Measurements from ENCODE around the gene TACC3. TPM values are rescaled to one million over a fixed set of nuclear protein-coding genes. Genes with fewer than 3 reads are reported as not detected.
A peak's percentile ranks its signal among the peaks of the same experiment; 100 is the strongest.

The TACC3 gene
- polyA plus RNA-seq, 1 experiment = 24.0 TPM

- no peak for TF ChIP-seq CTCF (IDR thresholded peaks at IDR 0.05; ENCODE audit: insufficient read depth, low read depth, low read length)
- DNase-seq (ENCODE audit: low read depth) = peak; percentile 56
- POLR2A ChIA-PET = interaction anchor here (0.5 to 1.0 kb wide), 3 partner anchors 9 to 219 kb away, joined by 3 to 5 read pairs (median 4); partner anchors contain the start of genes TACC3 and TMEM129
- Histone ChIP-seq H3K36me3 (ENCODE audit: control insufficient read depth, insufficient read depth, low read length) (peaks cover 13% of the 10 kb centered on the region), H3K4me3 (ENCODE audit: low read depth, low read length) (peak within 1 kb of the TSS; percentile 74), H3K27me3 (ENCODE audit: control insufficient read depth, insufficient read depth, low read length) (no peaks in the 10 kb centered on the region)
- CTCF ChIA-PET = interaction anchor here (0.7 to 13.6 kb wide), 4 partner anchors 8 to 83 kb away, joined by 3 to 152 read pairs (median 5); no protein-coding TSS in a partner anchor
Observed at GRCh38 chr4:1712216-1713002, 8.9 kb upstream of the TACC3 start, which contains the start of gene SLBP. Gene SLBP, minus strand, starts transcription at chr4:1712319. Its CDS starts 131 bp downstream, at chr4:1712188.

- CTCF ChIA-PET = interaction anchor here (0.9 to 13.6 kb wide), 4 partner anchors 9 to 21 kb away, joined by 3 to 152 read pairs (median 5); no protein-coding TSS in a partner anchor
- H3K4me3 ChIP-seq (ENCODE audit: low read depth, low read length) = peak overlapping the region; percentile 74
- no peak for TF ChIP-seq CTCF (IDR thresholded peaks at IDR 0.05; ENCODE audit: insufficient read depth, low read depth, low read length)
- DNase-seq (ENCODE audit: low read depth) = no peak
- H3K27me3 ChIP-seq (ENCODE audit: control insufficient read depth, insufficient read depth, low read length) = no peaks in the 10 kb centered on the region
- peaks cover 19% of the 10 kb centered on the region for H3K36me3 ChIP-seq (ENCODE audit: control insufficient read depth, insufficient read depth, low read length)
- POLR2A ChIA-PET = no interaction called here
Observed at GRCh38 chr4:1713003-1713851, 8.1 kb upstream of the TACC3 start.

- no peak for TF ChIP-seq CTCF (IDR thresholded peaks at IDR 0.05; ENCODE audit: insufficient read depth, low read depth, low read length)
- no peaks in the 10 kb centered on the region for H3K27me3 ChIP-seq (ENCODE audit: control insufficient read depth, insufficient read depth, low read length)
- ChIA-PET CTCF (interaction anchor here (1.1 to 1.4 kb wide), 2 partner anchors 8 to 21 kb away, joined by 3 to 5 read pairs; no protein-coding TSS in a partner anchor), POLR2A (no interaction called here)
- H3K36me3 ChIP-seq (ENCODE audit: control insufficient read depth, insufficient read depth, low read length) = peaks cover 19% of the 10 kb centered on the region
- no peak overlapping the region for H3K4me3 ChIP-seq (ENCODE audit: low read depth, low read length)
- DNase-seq (ENCODE audit: low read depth) = no peak
Observed at GRCh38 chr4:1714303-1715001, 6.9 kb upstream of the TACC3 start.

GRCh38 chr4:1715002-1715758 lies 6.1 kb upstream of the TACC3 start:
- DNase-seq (ENCODE audit: low read depth) = no peak
- TF ChIP-seq CTCF (IDR thresholded peaks at IDR 0.05; ENCODE audit: insufficient read depth, low read depth, low read length) = no peak
- ChIA-PET CTCF (interaction anchor here (1.4 kb wide), 1 partner anchor 22 kb away, joined by 5 read pairs; no protein-coding TSS in a partner anchor), POLR2A (no interaction called here)
- H3K4me3 ChIP-seq (ENCODE audit: low read depth, low read length) = no peak overlapping the region
- no peaks in the 10 kb centered on the region for H3K27me3 ChIP-seq (ENCODE audit: control insufficient read depth, insufficient read depth, low read length)
- H3K36me3 ChIP-seq (ENCODE audit: control insufficient read depth, insufficient read depth, low read length) = peaks cover 16% of the 10 kb centered on the region
